GM12875 (cell line): ENCODE measurements around the gene PDE4D.

ENCODE experiments used
- H3K4me3 ChIP-seq: one replicate; pipeline ENCODE4 v1.5.1; 2011; ENCODE audit warnings: low read depth, low read length, control low read depth
- TF ChIP-seq, protein P1 (sequence below): IDR thresholded peaks from 2 replicates; pipeline ENCODE4 v1.5.1; 2011; ENCODE audit warnings: low read depth, mild to moderate bottlenecking, control low read depth, inconsistent platforms, low read length, moderate library complexity, borderline replicate concordance; ENCODE audit not compliant: insufficient read depth

Gene PDE4D

DNA sequence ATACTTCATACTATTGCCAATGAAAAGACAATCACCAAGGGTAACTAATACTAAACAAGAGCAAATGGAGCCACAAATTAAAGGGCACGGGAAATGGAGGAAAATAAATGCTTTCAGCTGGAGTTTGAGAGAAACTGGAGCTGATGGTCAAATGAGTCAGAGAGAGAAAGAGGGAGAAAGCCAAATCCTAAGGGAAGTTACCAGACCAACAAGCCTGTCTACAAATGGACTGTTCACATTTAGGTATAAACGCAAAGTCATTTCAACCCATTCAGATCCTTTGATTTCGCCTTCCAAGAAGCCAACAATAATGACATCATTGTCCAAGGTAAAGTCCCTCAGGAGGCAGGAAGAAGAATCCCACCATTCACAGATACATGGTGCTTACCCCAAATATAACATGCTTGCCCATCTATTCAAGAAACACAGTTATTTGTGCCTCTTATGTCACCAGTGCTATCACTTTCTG lies 958.9 kb downstream of the PDE4D start:
- no peak overlapping the region for H3K4me3 ChIP-seq
- TF ChIP-seq, protein P1, sequence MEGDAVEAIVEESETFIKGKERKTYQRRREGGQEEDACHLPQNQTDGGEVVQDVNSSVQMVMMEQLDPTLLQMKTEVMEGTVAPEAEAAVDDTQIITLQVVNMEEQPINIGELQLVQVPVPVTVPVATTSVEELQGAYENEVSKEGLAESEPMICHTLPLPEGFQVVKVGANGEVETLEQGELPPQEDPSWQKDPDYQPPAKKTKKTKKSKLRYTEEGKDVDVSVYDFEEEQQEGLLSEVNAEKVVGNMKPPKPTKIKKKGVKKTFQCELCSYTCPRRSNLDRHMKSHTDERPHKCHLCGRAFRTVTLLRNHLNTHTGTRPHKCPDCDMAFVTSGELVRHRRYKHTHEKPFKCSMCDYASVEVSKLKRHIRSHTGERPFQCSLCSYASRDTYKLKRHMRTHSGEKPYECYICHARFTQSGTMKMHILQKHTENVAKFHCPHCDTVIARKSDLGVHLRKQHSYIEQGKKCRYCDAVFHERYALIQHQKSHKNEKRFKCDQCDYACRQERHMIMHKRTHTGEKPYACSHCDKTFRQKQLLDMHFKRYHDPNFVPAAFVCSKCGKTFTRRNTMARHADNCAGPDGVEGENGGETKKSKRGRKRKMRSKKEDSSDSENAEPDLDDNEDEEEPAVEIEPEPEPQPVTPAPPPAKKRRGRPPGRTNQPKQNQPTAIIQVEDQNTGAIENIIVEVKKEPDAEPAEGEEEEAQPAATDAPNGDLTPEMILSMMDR = no peak

DNA sequence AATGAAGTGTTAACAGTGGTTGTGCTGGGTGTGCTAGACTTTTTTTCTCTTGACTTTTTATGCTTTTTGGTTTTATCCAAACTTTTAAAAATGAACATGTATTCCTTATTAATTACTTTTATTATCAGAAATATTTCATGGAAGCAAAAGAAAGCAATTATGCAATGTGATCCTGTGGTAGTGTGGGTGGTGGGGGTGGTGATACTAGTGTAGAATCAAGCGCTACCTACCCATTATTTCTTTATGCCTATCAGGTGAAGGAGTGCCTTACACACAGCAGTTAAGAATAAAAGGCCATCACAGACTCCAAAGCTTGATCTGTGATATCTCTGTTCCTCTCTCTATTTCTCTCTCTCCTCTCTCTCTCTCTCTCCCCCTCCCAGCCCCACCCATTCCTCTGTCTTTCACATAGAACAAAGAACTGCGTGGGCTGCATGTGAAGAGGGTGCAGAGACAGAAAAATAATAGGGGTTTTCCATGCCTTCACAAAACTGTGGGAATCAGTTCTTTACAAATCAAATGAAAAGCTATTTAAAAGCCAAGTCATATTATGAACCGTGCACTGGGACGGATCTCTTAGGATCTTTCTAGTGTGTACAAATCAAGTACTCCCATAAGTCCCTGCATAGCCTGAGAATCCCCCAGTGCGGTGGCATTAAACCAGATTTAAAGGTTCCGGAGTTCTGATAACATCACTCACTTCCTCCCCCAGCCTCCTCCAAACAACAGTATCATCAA lies 959.5 kb downstream of the PDE4D start:
- H3K4me3 ChIP-seq = no peak overlapping the region
- TF ChIP-seq, protein P1 = no peak

DNA sequence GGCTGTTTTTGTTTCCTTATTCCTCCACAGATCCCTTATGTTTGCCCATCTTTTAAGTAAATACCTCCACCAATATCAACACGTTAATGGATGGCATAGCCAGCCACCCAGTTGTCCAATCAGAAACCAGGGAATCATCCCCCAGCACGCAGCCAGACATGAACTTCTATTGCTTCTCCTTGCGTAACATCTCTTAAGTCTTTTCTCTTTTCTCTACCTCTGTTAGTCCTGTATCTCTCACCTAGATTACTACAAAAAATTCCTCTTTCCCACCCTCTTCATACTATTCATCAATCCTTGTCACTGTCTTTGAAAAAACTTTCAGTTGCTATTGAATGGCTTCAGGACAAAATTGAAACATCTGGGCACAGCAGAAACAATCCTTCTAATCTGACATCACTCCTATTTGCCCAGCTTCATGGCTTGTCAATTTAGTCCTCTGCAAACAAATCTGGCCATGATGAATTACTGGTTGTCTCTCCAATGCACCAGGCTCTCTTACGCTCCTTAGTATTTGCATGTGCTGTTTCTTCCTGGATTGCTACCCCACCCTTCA lies 961.4 kb downstream of the PDE4D start:
- H3K4me3 ChIP-seq = no peak overlapping the region
- TF ChIP-seq, protein P1 = no peak

DNA sequence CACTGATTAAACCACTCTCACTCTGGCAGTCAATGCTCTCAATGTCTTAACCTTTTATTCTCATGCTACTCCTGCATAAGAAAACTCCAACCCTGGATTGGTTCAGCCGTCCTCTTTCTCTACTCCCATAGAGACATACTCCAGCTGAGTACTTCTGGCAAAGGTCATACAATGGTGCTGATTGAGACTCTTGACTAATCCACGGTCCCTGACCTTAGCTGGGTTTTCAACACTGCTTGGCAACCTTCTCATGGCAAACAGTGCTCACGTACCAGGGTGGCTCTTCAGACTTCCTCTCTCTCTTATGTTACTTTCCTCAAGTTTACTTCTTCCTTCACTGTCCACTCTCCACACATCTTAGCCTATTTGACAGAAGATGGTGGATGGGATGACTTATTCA lies 963.0 kb downstream of the PDE4D start:
- H3K4me3 ChIP-seq = no peak overlapping the region
- TF ChIP-seq, protein P1 = no peak

DNA sequence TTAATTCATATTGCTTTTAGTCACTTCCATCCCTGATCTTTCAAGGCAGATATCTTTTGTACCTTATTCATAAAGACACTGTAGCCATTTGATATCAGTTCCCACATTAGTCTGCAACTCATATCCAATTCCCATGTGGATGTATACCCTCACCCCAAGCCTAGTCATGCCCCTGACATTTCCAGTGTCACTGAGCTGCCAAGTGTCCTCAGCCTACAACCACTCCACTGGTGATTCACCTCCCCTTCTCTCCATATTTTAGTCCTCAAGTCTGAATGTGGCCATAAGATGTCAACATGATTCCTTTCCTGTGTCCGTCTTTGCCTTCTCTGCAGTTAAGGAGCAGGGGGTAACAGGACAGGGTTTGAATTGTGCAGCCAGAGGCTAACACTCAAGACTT lies 963.8 kb downstream of the PDE4D start:
- no peak overlapping the region for H3K4me3 ChIP-seq
- TF ChIP-seq, protein P1 = no peak

DNA sequence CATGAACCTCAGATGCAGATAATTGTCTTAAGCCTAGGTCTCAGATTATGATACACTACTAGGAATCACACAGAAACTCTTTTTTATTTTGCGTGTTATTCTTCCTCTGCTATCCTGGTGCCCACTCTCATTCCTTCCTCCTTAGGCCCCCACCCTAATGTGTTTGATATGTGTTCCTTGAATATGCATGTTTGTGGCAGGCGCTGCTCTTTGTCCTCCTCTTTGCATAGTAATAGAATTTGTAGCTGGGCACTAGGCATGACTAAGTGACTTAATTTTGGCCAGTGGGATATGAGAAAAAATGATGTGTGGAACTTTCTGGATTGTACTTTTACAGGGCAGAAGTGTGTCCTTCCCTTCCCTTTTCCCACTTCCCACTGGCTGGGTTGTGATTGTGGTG lies 965.6 kb downstream of the PDE4D start:
- H3K4me3 ChIP-seq = no peak overlapping the region
- TF ChIP-seq, protein P1 = no peak

DNA sequence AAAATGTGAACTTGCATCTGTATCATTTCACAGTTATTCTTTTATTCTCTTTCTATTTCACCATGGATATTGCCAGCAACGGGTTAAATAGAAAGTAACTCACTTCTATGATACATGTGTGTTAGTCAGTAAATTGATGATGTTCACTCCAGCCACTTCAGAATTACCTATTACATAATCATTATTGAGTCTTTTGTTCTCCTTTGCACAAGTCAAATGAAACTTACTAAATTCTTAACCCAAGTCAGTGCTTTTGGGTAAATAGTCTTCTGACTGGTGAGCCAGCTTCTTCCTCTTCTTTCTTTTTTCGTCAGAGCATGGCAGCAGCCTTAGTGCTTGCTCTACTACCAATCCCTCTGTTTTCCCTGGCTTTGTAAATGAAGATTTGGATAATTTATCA lies 966.3 kb downstream of the PDE4D start:
- TF ChIP-seq, protein P1 = no peak
- H3K4me3 ChIP-seq = no peak overlapping the region
